ENCODE data around the gene NEMF.
"Not testable (repeated sequence)": the region's sequence is repeated elsewhere in the genome, so short reads cannot be mapped to it uniquely, and the experiment has no call there.

The NEMF gene

GRCh38 chr14:49781040-49781439 is 71.5 kb downstream of the NEMF start:
- not testable (repeated sequence) for H3K4ac ChIP-seq (ENCODE audit: low read depth in 1 of 2, low read length in 2 of 2); H3K9me3 ChIP-seq (ENCODE audit: control insufficient read depth, low read length); H2BK12ac ChIP-seq (ENCODE audit: low read length in 2 of 2); H2BK15ac ChIP-seq (ENCODE audit: low read depth, poor library complexity, severe bottlenecking); H3K4me2 ChIP-seq (ENCODE audit: low read length, poor library complexity, severe bottlenecking); H2BK120ac ChIP-seq (ENCODE audit: low read depth, low read length); H3K23ac ChIP-seq (ENCODE audit: low read length in 2 of 2); H3K79me1 ChIP-seq (replicated peaks; ENCODE audit: low read length, poor library complexity, severe bottlenecking); H3K27me3 ChIP-seq (ENCODE audit: control insufficient read depth in 1 of 2, insufficient read depth in 1 of 2, low read length in 2 of 2); H3K14ac ChIP-seq (ENCODE audit: low read length in 2 of 2); H2AK5ac ChIP-seq (ENCODE audit: low read length, severe bottlenecking); H3K27ac ChIP-seq (ENCODE audit: low read length, poor library complexity, severe bottlenecking); H3K4me1 ChIP-seq (ENCODE audit: control insufficient read depth, insufficient read depth, low read depth, low read length); H3K18ac ChIP-seq (ENCODE audit: low read depth in 1 of 2, low read length in 2 of 2); H3K9ac ChIP-seq (ENCODE audit: low read length); H3K4me3 ChIP-seq (ENCODE audit: insufficient read depth in 1 of 2, low read depth in 1 of 2, low read length in 2 of 2); H2AFZ ChIP-seq (ENCODE audit: low read depth, low read length); H4K91ac ChIP-seq (ENCODE audit: low read length); H4K8ac ChIP-seq (ENCODE audit: low read length); DNase-seq; H2BK5ac ChIP-seq (ENCODE audit: low read depth, low read length, poor library complexity, severe bottlenecking)
- peaks cover 19 to 98% of the 10 kb centered on the region in 2 experiments for H3K36me3 ChIP-seq (ENCODE audit: control insufficient read depth in 1 of 2, insufficient read depth in 2 of 2, low read depth in 1 of 2, low read length in 2 of 2)
- 97% methylated on average over 7 of the region's 7 CpGs for WGBS

- Histone ChIP-seq H2BK120ac (ENCODE audit: low read depth, low read length) (no peak overlapping the region), H4K91ac (ENCODE audit: low read length) (no peak overlapping the region)
- 100% methylated on average over 2 of the region's 2 CpGs for WGBS
Observed at GRCh38 chr14:49778421-49778820, 74.2 kb downstream of the NEMF start.

DNA sequence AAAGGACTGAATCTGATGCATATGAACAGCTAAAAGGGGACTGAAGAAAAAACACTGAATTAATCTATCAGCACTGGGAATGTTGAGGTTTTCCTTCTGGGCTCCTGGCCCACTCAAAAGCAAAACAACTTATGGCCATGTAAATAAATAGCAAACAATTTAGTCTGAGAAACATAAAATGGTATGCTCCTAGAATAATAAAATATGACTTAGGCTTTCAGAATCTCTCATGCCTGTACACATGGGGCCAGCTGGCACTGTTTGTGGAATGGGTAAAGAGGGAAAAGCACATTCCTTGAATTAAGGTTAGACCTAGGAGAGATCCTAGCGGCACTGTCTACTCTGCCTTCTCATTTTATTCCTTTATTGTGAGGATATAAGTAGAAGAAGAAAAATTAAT is 78.5 kb downstream of the NEMF start:
- Histone ChIP-seq H3K79me1 (replicated peaks; ENCODE audit: low read length, poor library complexity, severe bottlenecking) (peaks cover 6% of the 10 kb centered on the region), H2AFZ (ENCODE audit: low read depth, low read length) (no peak overlapping the region), H3K4ac (ENCODE audit: low read depth in 1 of 2, low read length in 2 of 2) (no peak overlapping the region), H4K8ac (ENCODE audit: low read length) (no peak overlapping the region), H3K9ac (ENCODE audit: low read length) (no peak overlapping the region), H3K18ac (ENCODE audit: low read depth in 1 of 2, low read length in 2 of 2) (no peak overlapping the region), H3K4me1 (ENCODE audit: control insufficient read depth, insufficient read depth, low read depth, low read length) (peaks cover 14% of the 10 kb centered on the region), H3K9me3 (ENCODE audit: control insufficient read depth, low read length) (no peaks in the 10 kb centered on the region), H4K91ac (ENCODE audit: low read length) (no peak overlapping the region), H2BK5ac (ENCODE audit: low read depth, low read length, poor library complexity, severe bottlenecking) (no peak overlapping the region), H3K4me3 (ENCODE audit: insufficient read depth in 1 of 2, low read depth in 1 of 2, low read length in 2 of 2) (no peak overlapping the region), H3K14ac (ENCODE audit: low read length in 2 of 2) (no peak overlapping the region), H2BK15ac (ENCODE audit: low read depth, poor library complexity, severe bottlenecking) (no peak overlapping the region), H3K4me2 (ENCODE audit: low read length, poor library complexity, severe bottlenecking) (no peak overlapping the region), H3K23ac (ENCODE audit: low read length in 2 of 2) (no peak overlapping the region), H2AK5ac (ENCODE audit: low read length, severe bottlenecking) (no peak overlapping the region), H2BK120ac (ENCODE audit: low read depth, low read length) (no peak overlapping the region), H3K27me3 (ENCODE audit: control insufficient read depth in 1 of 2, insufficient read depth in 1 of 2, low read length in 2 of 2) (no peaks in the 10 kb centered on the region), H3K36me3 (ENCODE audit: control insufficient read depth in 1 of 2, insufficient read depth in 2 of 2, low read depth in 1 of 2, low read length in 2 of 2) (peaks cover 6 to 67% of the 10 kb centered on the region in 2 experiments), H2BK12ac (ENCODE audit: low read length in 2 of 2) (no peak overlapping the region), H3K27ac (ENCODE audit: low read length, poor library complexity, severe bottlenecking) (no peak overlapping the region)
- no CpG with 5 or more reads among the region's 1 CpG for WGBS
- no peak for DNase-seq

More at GRCh38 chr14:49778421-49778820, 74.2 kb downstream of the NEMF start:
- H3K23ac ChIP-seq (ENCODE audit: low read length in 2 of 2): no peak overlapping the region
- no peak overlapping the region for H2BK15ac ChIP-seq (ENCODE audit: low read depth, poor library complexity, severe bottlenecking)
- H3K27me3 ChIP-seq (ENCODE audit: control insufficient read depth in 1 of 2, insufficient read depth in 1 of 2, low read length in 2 of 2): no peaks in the 10 kb centered on the region
- H3K4ac ChIP-seq (ENCODE audit: low read depth in 1 of 2, low read length in 2 of 2): no peak overlapping the region
- H3K18ac ChIP-seq (ENCODE audit: low read depth in 1 of 2, low read length in 2 of 2): no peak overlapping the region
- no peak for DNase-seq
- no peak overlapping the region for H2BK5ac ChIP-seq (ENCODE audit: low read depth, low read length, poor library complexity, severe bottlenecking)
- H4K8ac ChIP-seq (ENCODE audit: low read length): no peak overlapping the region
- no peak overlapping the region for H2AK5ac ChIP-seq (ENCODE audit: low read length, severe bottlenecking)
- no peaks in the 10 kb centered on the region for H3K4me1 ChIP-seq (ENCODE audit: control insufficient read depth, insufficient read depth, low read depth, low read length)
- no peak overlapping the region for H2AFZ ChIP-seq (ENCODE audit: low read depth, low read length)
- no peak overlapping the region for H3K4me2 ChIP-seq (ENCODE audit: low read length, poor library complexity, severe bottlenecking)
- H3K79me1 ChIP-seq (replicated peaks; ENCODE audit: low read length, poor library complexity, severe bottlenecking): peaks cover 2% of the 10 kb centered on the region
- no peak overlapping the region for H3K4me3 ChIP-seq (ENCODE audit: insufficient read depth in 1 of 2, low read depth in 1 of 2, low read length in 2 of 2)
- H3K27ac ChIP-seq (ENCODE audit: low read length, poor library complexity, severe bottlenecking): no peak overlapping the region
- no peak overlapping the region for H3K9ac ChIP-seq (ENCODE audit: low read length)
- no peak overlapping the region for H3K14ac ChIP-seq (ENCODE audit: low read length in 2 of 2)
- peaks cover 16 to 94% of the 10 kb centered on the region in 2 experiments for H3K36me3 ChIP-seq (ENCODE audit: control insufficient read depth in 1 of 2, insufficient read depth in 2 of 2, low read depth in 1 of 2, low read length in 2 of 2)
- no peaks in the 10 kb centered on the region for H3K9me3 ChIP-seq (ENCODE audit: control insufficient read depth, low read length)
- no peak overlapping the region for H2BK12ac ChIP-seq (ENCODE audit: low read length in 2 of 2)

- H2BK5ac ChIP-seq (ENCODE audit: low read depth, low read length, poor library complexity, severe bottlenecking); DNase-seq; H2BK15ac ChIP-seq (ENCODE audit: low read depth, poor library complexity, severe bottlenecking); H4K91ac ChIP-seq (ENCODE audit: low read length); H2AK5ac ChIP-seq (ENCODE audit: low read length, severe bottlenecking); H3K4ac ChIP-seq (ENCODE audit: low read depth in 1 of 2, low read length in 2 of 2); H3K23ac ChIP-seq (ENCODE audit: low read length in 2 of 2); H4K8ac ChIP-seq (ENCODE audit: low read length); H3K4me2 ChIP-seq (ENCODE audit: low read length, poor library complexity, severe bottlenecking); H2AFZ ChIP-seq (ENCODE audit: low read depth, low read length); H3K18ac ChIP-seq (ENCODE audit: low read depth in 1 of 2, low read length in 2 of 2); H2BK12ac ChIP-seq (ENCODE audit: low read length in 2 of 2); H3K9me3 ChIP-seq (ENCODE audit: control insufficient read depth, low read length); H3K27ac ChIP-seq (ENCODE audit: low read length, poor library complexity, severe bottlenecking); H3K27me3 ChIP-seq (ENCODE audit: control insufficient read depth in 1 of 2, insufficient read depth in 1 of 2, low read length in 2 of 2); H3K4me3 ChIP-seq (ENCODE audit: insufficient read depth in 1 of 2, low read depth in 1 of 2, low read length in 2 of 2); H3K14ac ChIP-seq (ENCODE audit: low read length in 2 of 2); H3K9ac ChIP-seq (ENCODE audit: low read length); H2BK120ac ChIP-seq (ENCODE audit: low read depth, low read length): not testable (repeated sequence)
- 95% methylated on average over 10 of the region's 10 CpGs for WGBS
- peaks cover 0 to 43% of the 10 kb centered on the region in 2 experiments for H3K36me3 ChIP-seq (ENCODE audit: control insufficient read depth in 1 of 2, insufficient read depth in 2 of 2, low read depth in 1 of 2, low read length in 2 of 2)
- peaks cover 17% of the 10 kb centered on the region for H3K4me1 ChIP-seq (ENCODE audit: control insufficient read depth, insufficient read depth, low read depth, low read length)
- H3K79me1 ChIP-seq (replicated peaks; ENCODE audit: low read length, poor library complexity, severe bottlenecking): peaks cover 11% of the 10 kb centered on the region
Observed at GRCh38 chr14:49771691-49772090, 80.9 kb downstream of the NEMF start.
